A549 treated with RU486 at 1 μM for 4 hours (cell line): ENCODE results near the gene GSTA2. TPM values are rescaled to one million over a fixed set of nuclear protein-coding genes. Genes with fewer than 3 reads are reported as not detected.

Experiments
- total RNA-seq: library from RNA; stranded (reverse); fragments of 200-300 nt; extraction: Qiagen RNA extraction; gene quantifications from 5 replicates; pipeline ENCODE4 v1.2.3, GENCODE V29; 2022; ENCODE audit warnings: low read depth

Gene GSTA2
- total RNA-seq = not detected in 5 replicates

DNA sequence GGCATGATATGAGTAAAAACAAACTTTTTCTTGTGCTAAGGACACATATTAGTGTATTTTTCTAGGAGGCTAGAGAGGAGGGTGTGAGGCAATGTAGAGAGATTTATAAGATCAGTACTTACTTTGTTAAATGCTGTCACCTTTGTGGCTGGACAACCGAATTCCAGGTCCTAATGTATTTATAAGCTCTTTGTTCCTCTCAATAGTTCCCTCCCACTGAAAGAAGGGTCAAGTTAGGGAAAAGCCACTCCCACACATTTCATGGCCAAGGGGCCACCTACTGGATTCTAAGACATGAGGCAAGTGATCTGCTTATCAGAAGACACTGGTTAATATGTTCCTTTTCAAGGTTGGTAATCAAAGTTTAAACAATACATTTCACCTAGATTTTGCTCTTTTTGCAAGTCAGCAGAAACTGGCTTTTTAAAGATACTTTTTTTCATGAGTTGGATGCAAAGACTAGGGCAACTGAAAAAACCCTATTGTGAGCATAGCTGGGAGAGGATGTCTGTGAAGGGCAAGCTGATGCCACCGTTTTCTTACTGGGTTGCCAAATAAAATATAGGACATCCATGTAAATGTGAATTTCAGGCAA lies at the start of gene GSTA2:
TSS of gene GSTA2 (minus strand) at position 154 of the 595 bp plus-strand sequence. CDS start 5,528 bp downstream, outside the sequence.

DNA sequence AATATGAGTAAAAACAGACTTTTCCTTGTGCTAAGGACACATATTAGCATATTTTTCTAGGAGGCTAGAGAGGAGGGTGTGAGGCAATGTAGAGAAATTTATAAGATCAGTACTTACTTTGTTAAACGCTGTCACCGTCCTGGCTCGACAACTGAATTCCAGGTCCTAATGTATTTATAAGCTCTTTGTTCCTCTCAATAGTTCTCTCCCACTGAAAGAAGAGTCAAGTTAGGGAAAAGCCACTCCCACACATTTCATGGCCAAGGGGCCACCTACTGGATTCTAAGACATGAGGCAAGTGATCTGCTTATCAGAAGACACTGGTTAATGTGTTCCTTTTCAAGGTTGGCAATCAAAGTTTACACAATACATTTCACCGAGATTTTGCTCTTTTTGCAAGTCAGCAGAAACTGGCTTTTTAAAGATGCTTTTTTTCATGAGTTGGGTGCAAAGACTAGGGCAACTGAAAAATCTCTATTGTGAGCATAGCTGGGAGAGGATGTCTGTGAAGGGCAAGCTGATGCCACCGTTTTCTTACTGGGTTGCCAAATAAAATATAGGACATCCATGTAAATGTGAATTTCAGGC lies 40.5 kb upstream of the GSTA2 start, which contains the start of gene GSTA1:
TSS of gene GSTA1 (minus strand) at position 149 of the 588 bp plus-strand sequence. CDS start 4,549 bp downstream, outside the sequence.

Other genes with a start within 250 kb of the GSTA2 start
- gene TRAM2, start 186.4 kb downstream of the GSTA2 start, total RNA-seq = 19.9 to 24.8 TPM (median 23.2 TPM) in 5 replicates
- gene TMEM14A, start 92.4 kb downstream of the GSTA2 start, total RNA-seq = 33.4 to 47.6 TPM (median 38.1 TPM) in 5 replicates
- 0.26 TPM in 1 of 5 replicates, not detected in the others for gene GSTA1, start 40.3 kb upstream of the GSTA2 start, total RNA-seq
- gene GSTA5, start 77.3 kb upstream of the GSTA2 start, total RNA-seq = not detected in 5 replicates
- gene GSTA3, start 146.2 kb upstream of the GSTA2 start, total RNA-seq = not detected in 5 replicates
- 5.4 to 11.1 TPM (median 8.7 TPM) in 5 replicates for gene GSTA4, start 231.8 kb upstream of the GSTA2 start, total RNA-seq